HL-60/S4 treated with phorbol 12-myristate 13-acetate at 8.2 ng/mL for 4 days and 3 days (cell line): ENCODE data around the gene ANO2.

Source experiments
- in situ Hi-C: fragments of 300-500 bp; cut with MboI; formaldehyde crosslinking; loops from 2 replicates; pipeline ENCODE4 v1.15.0; 2022; ENCODE audit warnings: low sequenced_read_pairs

ANO2 gene

DNA sequence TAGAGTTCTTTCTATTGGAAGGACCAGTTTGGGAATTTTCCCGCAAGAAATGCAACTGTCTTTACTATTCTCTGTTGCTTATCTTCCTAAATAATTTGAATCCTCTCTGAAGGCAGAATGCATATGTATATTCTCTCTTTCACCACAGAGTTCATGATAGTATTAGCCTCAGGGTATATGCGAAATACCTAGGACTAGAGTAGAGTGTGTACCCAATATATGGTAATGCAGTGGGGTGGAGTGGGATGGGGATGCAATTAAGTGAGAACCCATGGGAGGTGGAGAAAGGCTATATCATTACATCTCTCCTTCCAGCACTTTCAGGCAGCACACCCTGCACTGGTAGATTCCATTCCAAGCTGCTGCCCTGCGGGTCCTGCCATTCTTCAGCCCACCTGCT is 207.3 kb downstream of the ANO2 start:
- in situ Hi-C loops = loop anchor here (25.0 kb wide), 1 partner anchor 550 kb away; no protein-coding TSS in a partner anchor

DNA sequence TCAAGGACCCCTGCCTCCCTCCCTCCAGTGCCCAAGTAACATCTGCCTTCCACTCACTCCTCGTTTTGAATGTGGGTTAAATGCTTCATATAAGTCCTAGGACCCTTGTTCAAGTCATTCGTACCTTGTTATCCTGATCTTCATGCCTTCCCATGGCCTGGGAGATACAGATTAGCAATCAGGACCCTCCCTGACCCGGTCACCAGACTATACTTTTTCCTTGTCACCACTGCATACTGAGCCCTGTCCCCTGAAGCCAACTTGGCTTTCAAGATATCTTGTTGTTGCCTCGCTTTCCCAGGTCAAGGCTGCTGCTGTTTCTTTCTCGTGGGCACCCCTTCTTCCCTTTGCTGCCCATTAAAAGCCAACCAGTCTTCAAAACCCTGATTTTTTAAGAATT is 208.5 kb downstream of the ANO2 start:
- in situ Hi-C loops = loop anchor here (25.0 kb wide), 1 partner anchor 551 kb away; no protein-coding TSS in a partner anchor

DNA sequence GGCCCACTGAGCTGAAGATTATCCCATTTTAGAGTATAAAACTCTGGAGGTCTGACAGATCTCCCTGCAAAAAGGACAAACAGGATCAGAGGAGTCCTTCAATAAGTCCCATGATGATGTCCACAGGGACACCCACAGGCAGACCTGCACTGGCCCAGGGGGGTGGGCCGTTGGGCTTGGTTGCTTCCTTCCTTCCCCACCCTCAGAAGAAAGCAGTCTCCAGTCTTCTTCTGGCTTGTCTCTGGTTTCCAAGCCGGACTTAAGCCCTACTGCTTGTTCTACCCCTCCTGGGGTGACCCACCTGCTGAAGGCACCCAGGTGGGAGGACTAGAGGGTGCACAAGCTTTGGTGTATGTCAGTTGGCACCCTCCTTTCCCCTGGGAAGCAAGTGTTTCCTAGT is 209.0 kb downstream of the ANO2 start:
- in situ Hi-C loops = loop anchor here (25.0 kb wide), 1 partner anchor 551 kb away; no protein-coding TSS in a partner anchor

GRCh38 chr12:5733916-5734315 is 211.1 kb downstream of the ANO2 start:
- in situ Hi-C loops = loop anchor here (25.0 kb wide), 1 partner anchor 553 kb away; no protein-coding TSS in a partner anchor

GRCh38 chr12:5733136-5733755 is 211.8 kb downstream of the ANO2 start:
- in situ Hi-C loops = loop anchor here (25.0 kb wide), 1 partner anchor 554 kb away; no protein-coding TSS in a partner anchor

DNA sequence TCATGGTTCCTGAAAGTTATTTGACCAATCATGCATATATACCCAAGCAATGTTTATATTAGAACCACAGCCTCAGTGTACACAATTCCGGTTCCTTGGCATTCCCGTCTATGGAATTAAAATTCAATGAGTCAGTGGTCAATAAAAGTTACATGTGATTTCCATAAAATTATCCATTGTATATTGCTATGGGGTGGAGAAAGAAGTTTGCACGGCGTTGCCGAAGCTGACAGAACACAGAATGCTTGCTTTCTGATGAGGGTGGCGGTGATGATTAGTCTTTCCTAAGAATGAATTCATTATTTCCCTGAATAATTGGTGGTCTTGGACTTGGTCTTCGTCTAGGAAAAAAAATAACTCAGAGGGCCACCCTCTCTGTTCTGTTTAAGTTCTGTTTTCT is 214.1 kb downstream of the ANO2 start:
- in situ Hi-C loops = loop anchor here (25.0 kb wide), 1 partner anchor 556 kb away; no protein-coding TSS in a partner anchor

DNA sequence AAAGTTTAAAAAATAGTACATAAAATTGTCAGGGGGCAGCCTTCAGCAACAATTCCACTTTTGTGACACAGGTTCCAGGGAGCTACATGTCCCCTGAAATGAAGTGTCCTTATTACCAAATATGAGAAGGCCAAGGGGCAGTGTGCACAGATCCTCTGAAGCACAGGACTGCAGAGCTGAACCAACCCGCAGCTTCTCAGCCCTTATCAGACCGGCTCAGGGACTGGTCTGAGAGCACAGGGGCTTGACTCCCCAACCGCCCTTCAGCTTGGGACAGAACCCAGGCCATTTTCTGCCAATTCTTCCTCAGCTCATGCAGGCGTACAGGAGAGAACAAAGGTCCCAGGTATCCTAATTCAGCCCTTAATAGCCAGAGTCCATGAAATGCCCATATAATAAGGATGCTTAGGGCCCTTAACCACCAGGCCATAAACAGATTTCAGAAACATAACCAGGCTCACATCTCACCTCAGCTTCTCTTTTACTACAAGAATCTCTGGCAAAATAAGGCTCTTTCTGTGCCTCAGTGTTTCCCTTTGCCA is 221.3 kb downstream of the ANO2 start:
- in situ Hi-C loops = no loop called here

GRCh38 chr12:5723071-5723470 is 222.0 kb downstream of the ANO2 start:
- in situ Hi-C loops = no loop called here

DNA sequence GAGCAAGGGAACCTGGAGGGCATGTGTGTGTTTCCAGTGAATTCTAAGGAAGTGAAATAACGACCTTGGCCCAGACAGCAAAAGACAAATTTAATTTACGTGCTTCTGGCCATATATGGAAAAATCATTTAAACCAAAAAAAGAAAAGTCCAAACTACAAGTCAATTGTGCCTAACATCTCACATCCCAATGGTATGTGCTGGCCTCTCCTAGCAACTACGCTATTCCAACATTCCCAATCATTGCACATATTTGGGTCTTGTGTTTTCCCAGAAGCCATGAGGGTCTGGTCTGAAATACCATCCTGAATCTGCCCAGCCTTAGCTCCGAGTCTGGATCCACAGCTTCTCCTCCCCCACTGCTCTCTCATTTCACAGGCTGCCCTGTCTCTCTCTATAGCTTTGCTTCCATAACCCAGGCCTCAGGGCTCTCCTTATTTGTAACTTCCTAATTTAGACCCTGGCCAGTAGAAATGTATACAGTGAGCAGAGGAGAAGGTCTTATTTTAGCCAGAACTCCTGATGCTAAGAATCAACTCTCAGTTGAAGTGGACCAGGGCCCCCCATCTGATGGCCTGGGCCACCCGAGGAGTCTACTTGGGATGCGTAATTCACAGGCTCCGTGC is 224.6 kb downstream of the ANO2 start:
- in situ Hi-C loops = no loop called here

DNA sequence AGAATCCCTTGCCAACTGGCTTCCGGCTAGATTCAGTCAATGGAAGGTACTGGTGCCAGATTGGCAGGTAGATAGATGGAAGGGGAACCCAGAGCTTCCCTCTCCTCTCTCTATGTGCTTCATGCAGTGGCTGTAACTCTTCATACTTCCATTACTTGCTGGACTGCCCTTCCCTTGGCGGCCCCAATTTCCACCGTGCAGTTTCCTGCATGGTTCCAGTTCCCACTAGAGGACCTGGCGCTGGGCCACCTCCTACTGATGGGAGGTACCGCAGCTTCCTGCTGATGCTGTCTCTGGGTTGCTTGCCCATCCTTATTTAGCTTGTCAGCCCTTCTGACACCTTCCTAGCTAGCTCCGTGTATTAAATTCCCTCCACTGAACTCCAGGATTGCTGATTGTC is 226.4 kb downstream of the ANO2 start:
- in situ Hi-C loops = no loop called here

DNA sequence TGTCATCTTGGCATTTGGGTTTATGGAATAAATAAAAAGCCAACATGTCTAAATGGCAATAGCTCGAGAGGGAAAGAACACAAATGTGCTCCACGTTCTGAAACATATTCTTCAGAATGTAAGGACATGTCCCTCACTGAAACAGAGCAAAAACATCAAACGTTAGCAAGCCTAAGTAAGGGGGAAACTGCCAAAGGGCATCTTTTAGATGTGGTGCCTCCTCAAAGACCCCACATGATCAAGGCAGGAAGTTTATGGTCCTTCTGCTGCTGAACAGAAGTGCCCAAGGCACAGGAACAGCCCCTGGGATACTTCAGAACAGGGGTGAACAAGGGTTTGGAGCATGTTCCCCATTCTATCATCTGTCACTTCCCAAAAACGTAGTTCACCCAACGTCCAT is 227.0 kb downstream of the ANO2 start:
- in situ Hi-C loops = no loop called here

DNA sequence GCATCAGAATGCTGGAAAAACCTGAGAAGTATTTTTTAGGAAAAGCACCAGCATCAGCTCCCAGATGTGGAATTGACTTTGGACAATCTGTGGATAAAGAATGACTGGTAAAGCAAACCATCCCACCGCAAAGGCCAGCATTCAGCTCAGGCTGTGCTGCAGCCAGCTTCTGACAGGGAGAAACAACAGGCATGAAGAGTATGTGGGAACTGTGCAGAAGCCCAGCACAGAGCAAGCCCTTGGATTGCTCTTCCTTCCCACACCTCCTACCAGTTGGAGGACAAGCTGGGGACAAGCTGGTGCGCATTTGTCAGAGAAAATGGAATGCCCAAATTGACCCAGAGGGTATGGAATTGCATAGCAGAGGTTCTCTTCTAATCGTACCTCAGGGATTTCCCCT is 228.1 kb downstream of the ANO2 start:
- in situ Hi-C loops = no loop called here

- in situ Hi-C loops = no loop called here
Observed at GRCh38 chr12:5716201-5716600, 228.9 kb downstream of the ANO2 start.

DNA sequence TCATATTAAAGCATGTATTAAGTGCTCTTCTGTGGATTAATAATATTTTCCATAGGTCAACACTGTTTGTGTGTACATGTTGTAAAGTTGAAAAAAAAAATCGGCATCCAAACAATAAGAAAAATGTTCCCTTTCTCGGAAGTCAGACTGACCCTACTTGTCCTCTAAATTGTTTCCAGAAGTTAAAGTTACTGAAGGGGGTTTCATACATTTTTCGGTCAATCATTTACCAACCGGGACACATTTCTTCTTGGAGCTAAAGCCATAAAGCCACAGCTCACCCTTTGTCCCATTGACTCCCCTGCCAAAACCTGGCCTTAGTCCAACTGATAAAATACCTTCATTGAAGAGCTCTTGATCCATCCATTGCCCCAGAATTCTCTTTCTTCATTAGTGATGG is 230.0 kb downstream of the ANO2 start:
- in situ Hi-C loops = no loop called here

DNA sequence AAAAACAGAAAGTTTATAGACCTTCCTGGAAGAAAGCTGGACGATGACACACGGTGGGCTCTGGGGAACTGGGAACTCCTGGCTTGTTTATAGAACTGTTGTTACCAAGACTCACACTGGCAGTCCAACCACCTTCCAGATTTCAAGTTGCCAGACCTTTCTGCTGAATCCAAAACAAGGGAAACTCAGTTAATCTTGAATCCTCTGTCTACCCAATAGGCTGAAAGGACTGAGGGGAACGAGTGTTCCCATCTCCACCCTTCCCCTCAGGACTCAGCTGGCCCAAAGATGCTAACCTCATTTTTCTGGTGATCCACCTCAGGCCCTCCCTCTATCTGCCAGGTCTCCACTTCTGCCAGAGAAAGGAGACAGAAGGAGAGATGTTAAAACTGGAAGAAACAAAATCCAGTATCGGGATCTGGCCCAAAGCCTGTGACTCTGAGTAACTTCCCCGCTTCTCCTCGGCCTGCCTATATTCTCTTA is 231.4 kb downstream of the ANO2 start:
- in situ Hi-C loops = no loop called here

GRCh38 chr12:5710260-5710878 is 234.7 kb downstream of the ANO2 start:
- in situ Hi-C loops = no loop called here

- in situ Hi-C loops = no loop called here
Observed at GRCh38 chr12:5708371-5708770, 236.7 kb downstream of the ANO2 start.

DNA sequence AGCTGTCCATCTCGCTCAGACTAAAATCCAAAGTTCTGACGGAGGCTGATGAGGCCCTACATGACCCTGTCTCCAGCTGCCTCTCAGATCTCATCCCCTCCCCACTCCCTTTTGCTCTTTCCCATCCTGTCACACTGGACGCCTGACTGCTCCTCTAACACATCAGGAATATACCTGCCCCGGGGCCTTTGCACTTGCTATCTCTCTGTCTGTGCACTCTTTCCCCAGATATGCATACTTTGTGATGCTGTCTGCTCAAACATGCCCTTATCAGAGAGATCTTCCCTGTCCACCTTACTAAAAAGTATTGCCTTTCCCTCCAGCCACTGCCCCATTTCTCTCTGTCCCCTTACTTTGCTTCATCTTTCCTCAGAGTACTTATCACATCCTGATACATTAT is 238.8 kb downstream of the ANO2 start:
- in situ Hi-C loops = no loop called here

DNA sequence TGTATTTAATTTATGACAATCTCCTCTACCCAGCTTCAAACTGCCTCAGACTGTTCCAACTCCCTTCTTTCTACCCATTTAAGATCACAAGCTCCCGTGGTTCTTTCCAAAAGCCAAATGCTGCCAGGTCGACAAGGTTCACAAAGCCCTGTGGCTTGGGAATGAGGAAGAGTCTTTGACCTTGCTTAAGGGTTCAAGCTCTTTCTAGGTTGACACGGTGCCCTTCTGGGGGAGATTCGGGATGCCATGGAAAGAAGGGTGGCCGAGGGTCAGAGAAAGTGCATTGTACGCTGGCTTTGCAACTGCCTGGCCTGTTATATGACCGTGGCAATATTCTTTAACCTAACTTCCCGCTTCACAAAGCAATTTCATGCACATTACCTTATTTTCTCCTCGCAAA is 239.3 kb downstream of the ANO2 start:
- in situ Hi-C loops = no loop called here

DNA sequence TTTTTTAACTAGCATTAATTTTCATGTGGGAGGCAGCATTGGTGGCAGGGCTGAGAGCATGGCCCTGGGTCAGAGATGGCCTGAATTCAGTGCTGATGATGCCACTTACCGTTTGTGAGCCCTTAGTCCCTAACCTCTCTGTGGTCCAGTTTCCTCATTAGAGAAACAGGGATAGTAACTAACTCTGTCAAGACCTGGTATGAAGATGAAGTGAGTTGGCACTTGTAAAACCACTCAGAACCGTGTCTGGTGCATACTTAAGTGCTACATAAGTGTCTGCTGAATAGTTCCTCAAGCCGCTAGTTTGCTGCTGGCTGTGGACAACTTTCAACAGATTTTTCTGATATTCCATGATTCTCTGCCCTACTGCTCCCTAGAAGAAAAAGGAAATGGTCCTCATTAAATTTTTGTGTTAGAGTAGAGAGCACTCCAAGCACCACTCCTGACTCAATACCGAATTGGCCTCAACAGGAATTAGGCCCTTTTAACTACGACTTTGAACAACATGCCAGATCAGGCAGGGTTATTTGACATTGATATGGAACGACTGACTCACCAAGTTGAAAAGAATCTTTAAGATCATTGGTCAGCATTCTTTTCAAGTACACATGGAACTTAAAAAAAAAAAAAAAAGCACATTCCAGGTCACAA is 250.2 kb downstream of the ANO2 start:
- in situ Hi-C loops = no loop called here

- in situ Hi-C loops = no loop called here
Observed at GRCh38 chr12:5692850-5693249, 252.2 kb downstream of the ANO2 start.
